CD14-positive monocyte (primary cell): ENCODE data around the gene MROH2B. TPM values are rescaled to one million over a fixed set of nuclear protein-coding genes. Genes with fewer than 3 reads are reported as not detected.

Experiments
- DNase-seq, 3 donors: peaks; one replicate each; pipeline ENCODE4 v3.0.0-alpha.2; 2011 to 2022
- H2AFZ ChIP-seq: 2 replicates; pipeline ENCODE4 v1.6.0; 2012; ENCODE audit warnings: mild to moderate bottlenecking, low read depth, low read length, inconsistent platforms; ENCODE audit not compliant: insufficient read depth, poor library complexity, severe bottlenecking
- H3K27ac ChIP-seq, 2 donors: 1 replicate in 1 of 2; 2 replicates in 1 of 2; pipeline ENCODE4 v1.5.1; 2012 to 2013; ENCODE audit warnings: low read length in 2 of 2, control low read depth in 1 of 2, inconsistent platforms in 1 of 2, low read depth in 1 of 2, mild to moderate bottlenecking in 1 of 2
- H3K27me3 ChIP-seq, 2 donors: one replicate each; pipeline versions ENCODE4 v1.6.0 to v1.6.1; 2011 to 2013; ENCODE audit warnings: low read length in 2 of 2; ENCODE audit not compliant: control insufficient read depth in 2 of 2, insufficient read depth in 2 of 2
- H3K36me3 ChIP-seq, 2 donors: replicated peaks in 1 of 2; 1 replicate in 1 of 2; 2 replicates in 1 of 2; pipeline versions ENCODE4 v1.5.1 to v1.6.1; 2012 to 2013; ENCODE audit warnings: low read length in 2 of 2, control low read depth in 1 of 2, inconsistent platforms in 1 of 2, mild to moderate bottlenecking in 1 of 2; ENCODE audit not compliant: insufficient read depth in 2 of 2, control insufficient read depth in 1 of 2
- H3K4me1 ChIP-seq, 2 donors: 1 replicate in 1 of 2; 2 replicates in 1 of 2; pipeline versions ENCODE4 v1.5.1 to v1.6.1; 2012 to 2013; ENCODE audit warnings: low read length in 2 of 2, control low read depth in 1 of 2, inconsistent platforms in 1 of 2, mild to moderate bottlenecking in 1 of 2, moderate library complexity in 1 of 2; ENCODE audit not compliant: insufficient read depth in 2 of 2, control insufficient read depth in 1 of 2
- H3K4me2 ChIP-seq: replicated peaks from 2 replicates; pipeline ENCODE3; 2012; ENCODE audit warnings: low read length, moderate library complexity, mild to moderate bottlenecking; ENCODE audit not compliant: poor library complexity, severe bottlenecking; ENCODE audit errors: extremely low read depth
- H3K4me3 ChIP-seq, 3 experiments: fragments of 200-600 bp in 1 of 3; sonication (generic) in 1 of 3; replicated peaks in 1 of 3; 1 replicate in 2 of 3; 2 replicates in 1 of 3; pipeline ENCODE4 v1.5.1; 2011 to 2013; ENCODE audit warnings: low read length in 3 of 3, mild to moderate bottlenecking in 3 of 3, control low read depth in 2 of 3, low read depth in 2 of 3, inconsistent platforms in 1 of 3, moderate library complexity in 1 of 3
- H3K79me2 ChIP-seq: 2 replicates; pipeline ENCODE4 v1.6.0; 2012; ENCODE audit warnings: mild to moderate bottlenecking, control low read depth, inconsistent platforms, low read length, moderate library complexity; ENCODE audit not compliant: insufficient read depth
- H3K9ac ChIP-seq: 2 replicates; pipeline ENCODE4 v1.6.0; 2017; ENCODE audit warnings: low read length, mild to moderate bottlenecking; ENCODE audit not compliant: insufficient read depth, poor library complexity, severe bottlenecking
- H3K9me3 ChIP-seq, 2 donors: replicated peaks in 1 of 2; 1 replicate in 1 of 2; 2 replicates in 1 of 2; pipeline versions ENCODE4 v1.5.1 to v1.6.1; 2012 to 2013; ENCODE audit warnings: low read length in 2 of 2, control low read depth in 1 of 2; ENCODE audit not compliant: control insufficient read depth in 1 of 2, insufficient read depth in 1 of 2
- H4K20me1 ChIP-seq: 2 replicates; pipeline ENCODE4 v1.6.0; 2012; ENCODE audit warnings: mild to moderate bottlenecking, low read length, control low read depth, moderate library complexity; ENCODE audit not compliant: insufficient read depth
- H3K27ac Mint-ChIP-seq, 7 donors: one replicate each; pipeline ENCODE4 v1.8.0; 2020; ENCODE audit warnings: mild to moderate bottlenecking in 7 of 7, mixed read lengths in 7 of 7, moderate library complexity in 6 of 7, inconsistent platforms in 2 of 7
- H3K27me3 Mint-ChIP-seq, 3 donors: one replicate each; pipeline ENCODE4 v1.8.0; 2021 to 2022; ENCODE audit warnings: low read depth in 3 of 3, mild to moderate bottlenecking in 3 of 3, mixed read lengths in 3 of 3, moderate library complexity in 3 of 3, inconsistent platforms in 1 of 3
- H3K36me3 Mint-ChIP-seq, 2 donors: one replicate each; pipeline ENCODE4 v1.8.0; 2020; ENCODE audit warnings: mixed read lengths in 2 of 2, inconsistent platforms in 1 of 2, mild to moderate bottlenecking in 1 of 2
- H3K4me1 Mint-ChIP-seq: one replicate; pipeline ENCODE4 v1.8.0; 2020; ENCODE audit warnings: mild to moderate bottlenecking, mixed read lengths
- H3K4me3 Mint-ChIP-seq, 2 donors: one replicate each; pipeline ENCODE4 v1.8.0; 2020; ENCODE audit warnings: mild to moderate bottlenecking in 2 of 2, mixed read lengths in 2 of 2, moderate library complexity in 1 of 2
- H3K9me3 Mint-ChIP-seq, 7 donors: one replicate each; pipeline ENCODE4 v1.8.0; 2020 to 2022; ENCODE audit warnings: mixed read lengths in 7 of 7, mild to moderate bottlenecking in 6 of 7, moderate library complexity in 6 of 7, inconsistent platforms in 2 of 7
- CTCF ChIP-seq: fragments of 200-600 bp; IDR thresholded peaks from one replicate; pipeline ENCODE4 v1.8.0; 2022; ENCODE audit warnings: antibody characterized with exemption, mild to moderate bottlenecking
- WGBS: methylation state at CpG from one replicate; pipeline ENCODE4 v1.1.5; 2013; ENCODE audit warnings: missing lambda C conversion rate; ENCODE audit not compliant: insufficient coverage; 5-methylcytosine and 5-hydroxymethylcytosine counted together
- intact Hi-C, 2 donors: fragments of 100-400 bp; cut with micrococcal nuclease; formaldehyde crosslinking; loops; one replicate each; pipeline versions ENCODE4 v1.15.0 to v1.15.1; 2023
- polyA plus RNA-seq, 3 donors: library from polyadenylated mRNA; depleted of rRNA in 1 of 3; unstranded in 2 of 3; stranded (reverse) in 1 of 3; fragments of 300-500 nt in 2 of 3; fragments of >200 nt in 1 of 3; fragmentation: Illumina TruSeq in 2 of 3; gene quantifications; 1 replicate in 2 of 3; 2 replicates in 1 of 3; pipeline ENCODE4 v1.2.3, GENCODE V29; 2012 to 2021

The MROH2B gene
- polyA plus RNA-seq, 3 donors, result not detected

DNA sequence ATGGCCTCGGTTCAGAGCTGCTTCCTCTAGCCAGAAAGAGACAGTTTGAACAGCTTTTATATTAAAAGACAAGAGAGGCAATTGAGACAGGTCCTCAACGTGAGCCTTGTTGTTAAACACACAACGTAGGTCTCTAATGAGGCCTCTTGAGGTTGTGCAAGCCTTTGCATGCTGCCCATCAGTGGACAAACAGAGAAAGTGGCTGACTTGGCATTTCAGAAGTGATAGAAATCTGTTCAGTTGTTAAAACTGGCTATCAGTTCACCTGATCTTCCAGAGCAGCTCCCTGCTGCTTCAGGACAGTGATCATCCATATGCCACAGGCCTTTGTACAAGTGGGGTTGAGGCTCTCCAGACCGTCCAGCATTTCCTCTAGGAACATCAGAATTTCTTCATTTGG, 58.8 kb downstream of the MROH2B start:
- Histone ChIP-seq H3K4me2 (no peak overlapping the region), H3K9ac (no peak overlapping the region), H2AFZ (no peak overlapping the region), H3K4me1 (no peaks in the 10 kb centered on the region), H3K9me3 (no peaks in the 10 kb centered on the region), H3K36me3 (no peaks in the 10 kb centered on the region), H3K27me3 (no peaks in the 10 kb centered on the region), H3K4me3 (no peak overlapping the region), H3K27ac (no peak overlapping the region), H4K20me1 (no peaks in the 10 kb centered on the region), H3K79me2 (no peaks in the 10 kb centered on the region)
- Mint-ChIP-seq H3K36me3 (no peaks in the 10 kb centered on the region), H3K27ac (no peak overlapping the region), H3K9me3 (peaks cover 0 to 11% (median 3%) of the 10 kb centered on the region in 7 donors), H3K4me1 (no peaks in the 10 kb centered on the region), H3K27me3 (no peaks in the 10 kb centered on the region), H3K4me3 (no peak overlapping the region)
- TF ChIP-seq CTCF, result no peak
- intact Hi-C loops, result no loop called here
- 91% methylated on average over 3 of the region's 4 CpGs for WGBS
- DNase-seq, result no peak

- Histone ChIP-seq H2AFZ (no peak overlapping the region), H3K36me3 (no peaks in the 10 kb centered on the region), H3K79me2 (no peaks in the 10 kb centered on the region), H3K4me1 (no peaks in the 10 kb centered on the region), H3K27me3 (no peaks in the 10 kb centered on the region), H4K20me1 (no peaks in the 10 kb centered on the region), H3K4me3 (no peak overlapping the region), H3K9me3 (no peaks in the 10 kb centered on the region), H3K9ac (no peak overlapping the region), H3K4me2 (no peak overlapping the region), H3K27ac (no peak overlapping the region)
- Mint-ChIP-seq H3K9me3 (peaks cover 0 to 17% (median 5%) of the 10 kb centered on the region in 7 donors), H3K27ac (no peak overlapping the region), H3K4me3 (no peak overlapping the region), H3K4me1 (no peaks in the 10 kb centered on the region), H3K27me3 (peaks cover 0 to 2% (median 0%) of the 10 kb centered on the region in 3 donors), H3K36me3 (no peaks in the 10 kb centered on the region)
- 100% methylated on average over 3 of the region's 6 CpGs for WGBS
- TF ChIP-seq CTCF, result no peak
- no peak for DNase-seq
- intact Hi-C loops, result no loop called here
Measured at GRCh38 chr5:41010572-41010971, 60.6 kb downstream of the MROH2B start.
